Neural progenitor cell (in vitro differentiated cells): Measurements from ENCODE around the gene KIT.

ENCODE experiments used
- CTCF ChIP-seq: fragments of 200-600 bp; sonication (generic); IDR thresholded peaks from 2 replicates; pipeline ENCODE4 v1.5.1; 2017; ENCODE audit warnings: antibody characterized with exemption, mild to moderate bottlenecking
- EZH2 ChIP-seq: fragments of 200-600 bp; sonication (generic); IDR thresholded peaks from 2 replicates; pipeline ENCODE4 v1.6.1; 2017; ENCODE audit warnings: antibody characterized with exemption, mild to moderate bottlenecking, moderate library complexity

- no peak for TF ChIP-seq CTCF
- no peak for TF ChIP-seq EZH2
These were observed 20.4 kb upstream of the KIT start for GRCh38 chr4:54637325-54637724.
